ENCODE measurements around the gene L3MBTL4. TPM values are rescaled to one million over a fixed set of nuclear protein-coding genes. Genes with fewer than 3 reads are reported as not detected.

The L3MBTL4 gene
- total RNA-seq, 1 experiment from 2014 or later, result not detected

GRCh38 chr18:6435731-6436130 is 21.0 kb upstream of the L3MBTL4 start:
- POLR2A ChIA-PET (ENCODE audit: unreplicated experiment), result no interaction called here
- no peak overlapping the region for H3K4me3 ChIP-seq
- no peaks in the 10 kb centered on the region for H3F3A ChIP-seq (ENCODE audit: insufficient read depth, low read depth)
- no peaks in the 10 kb centered on the region for H3K9me3 ChIP-seq (ENCODE audit: insufficient read depth, low read depth)
- no peaks in the 10 kb centered on the region for H3K79me2 ChIP-seq (ENCODE audit: low read depth)
- H3K27me3 ChIP-seq (ENCODE audit: insufficient read depth, low read depth), result peaks cover 15% of the 10 kb centered on the region; the same call in 1 of the 2 replicates
- H2AFZ ChIP-seq, result no peak overlapping the region
- no peaks in the 10 kb centered on the region for H4K20me1 ChIP-seq (ENCODE audit: insufficient read depth)
- CTCF ChIA-PET, result no interaction called here
- no peak for TF ChIP-seq EZH2 (IDR thresholded peaks at IDR 0.05; ENCODE audit: low read depth)
- TF ChIP-seq, protein P1, sequence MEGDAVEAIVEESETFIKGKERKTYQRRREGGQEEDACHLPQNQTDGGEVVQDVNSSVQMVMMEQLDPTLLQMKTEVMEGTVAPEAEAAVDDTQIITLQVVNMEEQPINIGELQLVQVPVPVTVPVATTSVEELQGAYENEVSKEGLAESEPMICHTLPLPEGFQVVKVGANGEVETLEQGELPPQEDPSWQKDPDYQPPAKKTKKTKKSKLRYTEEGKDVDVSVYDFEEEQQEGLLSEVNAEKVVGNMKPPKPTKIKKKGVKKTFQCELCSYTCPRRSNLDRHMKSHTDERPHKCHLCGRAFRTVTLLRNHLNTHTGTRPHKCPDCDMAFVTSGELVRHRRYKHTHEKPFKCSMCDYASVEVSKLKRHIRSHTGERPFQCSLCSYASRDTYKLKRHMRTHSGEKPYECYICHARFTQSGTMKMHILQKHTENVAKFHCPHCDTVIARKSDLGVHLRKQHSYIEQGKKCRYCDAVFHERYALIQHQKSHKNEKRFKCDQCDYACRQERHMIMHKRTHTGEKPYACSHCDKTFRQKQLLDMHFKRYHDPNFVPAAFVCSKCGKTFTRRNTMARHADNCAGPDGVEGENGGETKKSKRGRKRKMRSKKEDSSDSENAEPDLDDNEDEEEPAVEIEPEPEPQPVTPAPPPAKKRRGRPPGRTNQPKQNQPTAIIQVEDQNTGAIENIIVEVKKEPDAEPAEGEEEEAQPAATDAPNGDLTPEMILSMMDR (conservative IDR thresholded peaks at IDR 0.05), result no peak
- no peak overlapping the region for H3K27ac ChIP-seq
- no peak for DNase-seq
- H3K4me1 ChIP-seq (replicated peaks; ENCODE audit: insufficient read depth), result no peaks in the 10 kb centered on the region
- no TSS peak for BruUV-seq (replicated peaks)
- intact Hi-C loops (cut with micrococcal nuclease; ENCODE audit: unreplicated experiment), result no loop called here
- H3K36me3 ChIP-seq (ENCODE audit: low read depth), result no peaks in the 10 kb centered on the region
- H3K9me2 ChIP-seq (ENCODE audit: insufficient read depth), result no peaks in the 10 kb centered on the region; the same call in 1 of the 2 replicates
- H3K4me2 ChIP-seq, result no peak overlapping the region

GRCh38 chr18:6434987-6435709 is 20.4 kb upstream of the L3MBTL4 start:
- Histone ChIP-seq H3K79me2 (ENCODE audit: low read depth) (no peaks in the 10 kb centered on the region), H3F3A (ENCODE audit: insufficient read depth, low read depth) (no peaks in the 10 kb centered on the region), H3K4me2 (no peak overlapping the region), H3K4me1 (replicated peaks; ENCODE audit: insufficient read depth) (no peaks in the 10 kb centered on the region), H2AFZ (no peak overlapping the region), H4K20me1 (ENCODE audit: insufficient read depth) (no peaks in the 10 kb centered on the region), H3K4me3 (no peak overlapping the region), H3K36me3 (ENCODE audit: low read depth) (no peaks in the 10 kb centered on the region), H3K27me3 (ENCODE audit: insufficient read depth, low read depth) (peaks cover 15% of the 10 kb centered on the region; the same call in 1 of the 2 replicates), H3K27ac (no peak overlapping the region), H3K9me2 (ENCODE audit: insufficient read depth) (no peaks in the 10 kb centered on the region; the same call in 1 of the 2 replicates), H3K9me3 (ENCODE audit: insufficient read depth, low read depth) (no peaks in the 10 kb centered on the region)
- BruUV-seq (replicated peaks), result no TSS peak
- no peak for DNase-seq
- intact Hi-C loops (cut with micrococcal nuclease; ENCODE audit: unreplicated experiment), result no loop called here
- POLR2A ChIA-PET (ENCODE audit: unreplicated experiment), result no interaction called here
- CTCF ChIA-PET, result no interaction called here
- TF ChIP-seq EZH2 (IDR thresholded peaks at IDR 0.05; ENCODE audit: low read depth), result no peak
- TF ChIP-seq, protein P1 (conservative IDR thresholded peaks at IDR 0.05), result no peak

GRCh38 chr18:6434481-6434880 is 19.8 kb upstream of the L3MBTL4 start:
- Histone ChIP-seq H3K27me3 (ENCODE audit: insufficient read depth, low read depth) (peaks cover 15% of the 10 kb centered on the region; the same call in 1 of the 2 replicates), H3K79me2 (ENCODE audit: low read depth) (no peaks in the 10 kb centered on the region), H3K36me3 (ENCODE audit: low read depth) (no peaks in the 10 kb centered on the region), H3K4me2 (no peak overlapping the region), H3K9me2 (ENCODE audit: insufficient read depth) (no peaks in the 10 kb centered on the region; the same call in 1 of the 2 replicates), H3K9me3 (ENCODE audit: insufficient read depth, low read depth) (no peaks in the 10 kb centered on the region), H3F3A (ENCODE audit: insufficient read depth, low read depth) (no peaks in the 10 kb centered on the region), H3K4me3 (no peak overlapping the region), H4K20me1 (ENCODE audit: insufficient read depth) (no peaks in the 10 kb centered on the region), H3K27ac (no peak overlapping the region), H3K4me1 (replicated peaks; ENCODE audit: insufficient read depth) (no peaks in the 10 kb centered on the region), H2AFZ (no peak overlapping the region)
- CTCF ChIA-PET, result no interaction called here
- no TSS peak for BruUV-seq (replicated peaks)
- intact Hi-C loops (cut with micrococcal nuclease; ENCODE audit: unreplicated experiment), result no loop called here
- POLR2A ChIA-PET (ENCODE audit: unreplicated experiment), result no interaction called here
- TF ChIP-seq, protein P1 (conservative IDR thresholded peaks at IDR 0.05), result no peak
- no peak for TF ChIP-seq EZH2 (IDR thresholded peaks at IDR 0.05; ENCODE audit: low read depth)
- no peak for DNase-seq
